Midbrain (tissue), 1 donor: ENCODE measurements around the gene FBXW12.
"Not testable (repeated sequence)": the region's sequence is repeated elsewhere in the genome, so short reads cannot be mapped to it uniquely, and the experiment has no call there.

Experiments
- DNase-seq: peaks from one replicate; lab custom pipeline; 2025; lab: John Stamatoyannopoulos, UW

The FBXW12 gene

DNA sequence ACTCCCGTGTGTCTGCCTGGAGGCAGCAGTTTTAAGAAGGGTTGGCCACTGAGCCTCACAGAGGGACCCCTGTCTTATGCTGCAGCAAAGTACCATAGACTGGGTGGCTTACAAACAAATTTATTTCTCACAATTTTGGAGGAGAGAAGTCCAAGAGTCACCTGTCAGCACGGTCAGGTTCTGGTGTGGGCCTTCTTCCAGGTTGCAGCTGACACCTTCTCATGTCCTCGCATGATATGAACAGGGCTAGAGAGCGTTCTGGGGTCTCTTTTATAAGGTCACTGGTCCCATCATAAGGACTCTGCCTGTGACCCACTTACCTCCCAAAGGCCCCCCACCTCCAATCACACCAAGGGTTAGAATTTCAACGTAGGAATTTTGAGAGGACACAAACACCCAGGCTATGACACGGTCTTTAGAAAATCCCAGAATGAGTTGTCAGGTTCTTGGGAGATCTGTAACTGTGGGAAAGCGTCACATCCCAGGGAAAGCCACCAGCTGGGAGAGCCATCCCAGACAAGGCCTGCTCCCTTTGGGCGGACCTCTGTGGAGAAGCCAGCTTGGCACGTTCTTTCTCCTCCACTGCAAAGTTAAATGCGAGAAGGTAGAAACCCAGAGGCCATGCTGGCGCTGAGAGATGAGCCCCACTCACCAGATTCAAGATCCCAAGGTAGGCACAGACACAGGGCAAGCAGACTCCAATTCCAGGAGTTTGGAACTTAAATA is at the start of gene FBXW12:
Gene FBXW12 (plus strand): TSS at position 569 of the 726 bp plus-strand sequence. CDS start 549 bp downstream, outside the sequence.
- DNase-seq = no peak

DNA sequence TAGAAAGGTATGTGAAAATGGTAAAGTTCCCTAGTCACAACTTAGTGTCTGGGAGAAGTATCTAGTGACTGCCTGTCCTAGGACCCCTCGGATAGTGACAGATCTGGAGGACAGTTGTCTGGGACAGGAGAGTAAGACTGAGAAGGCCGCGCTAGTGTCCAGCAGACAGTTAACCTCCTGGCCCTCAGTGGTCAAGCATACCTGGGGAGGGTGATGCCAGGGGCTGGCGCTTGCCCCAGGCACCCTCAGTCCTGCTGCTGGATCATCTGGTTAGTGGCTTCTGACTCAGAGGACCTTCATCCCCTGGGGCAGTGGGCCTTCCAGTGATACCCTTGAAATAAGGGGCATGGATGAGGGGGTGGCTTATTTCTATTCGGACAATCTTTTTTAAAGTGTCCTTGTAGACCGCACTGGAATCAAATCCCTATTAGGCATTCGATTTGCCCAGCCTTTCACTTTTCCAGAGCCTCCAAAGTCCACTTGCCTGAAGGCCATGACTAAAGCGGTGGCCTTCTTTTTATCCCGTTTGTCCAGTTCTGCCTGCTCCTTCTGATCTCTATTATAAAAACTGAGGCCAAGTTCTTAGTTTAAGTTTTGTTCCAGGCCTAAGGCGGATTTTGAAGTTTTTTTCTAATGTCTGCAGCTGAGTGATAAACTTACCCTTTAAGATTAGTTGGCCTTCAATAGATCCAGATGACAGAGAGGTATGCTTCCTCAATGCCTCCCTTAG is 40.1 kb upstream of the FBXW12 start:
- DNase-seq = not testable (repeated sequence)

DNA sequence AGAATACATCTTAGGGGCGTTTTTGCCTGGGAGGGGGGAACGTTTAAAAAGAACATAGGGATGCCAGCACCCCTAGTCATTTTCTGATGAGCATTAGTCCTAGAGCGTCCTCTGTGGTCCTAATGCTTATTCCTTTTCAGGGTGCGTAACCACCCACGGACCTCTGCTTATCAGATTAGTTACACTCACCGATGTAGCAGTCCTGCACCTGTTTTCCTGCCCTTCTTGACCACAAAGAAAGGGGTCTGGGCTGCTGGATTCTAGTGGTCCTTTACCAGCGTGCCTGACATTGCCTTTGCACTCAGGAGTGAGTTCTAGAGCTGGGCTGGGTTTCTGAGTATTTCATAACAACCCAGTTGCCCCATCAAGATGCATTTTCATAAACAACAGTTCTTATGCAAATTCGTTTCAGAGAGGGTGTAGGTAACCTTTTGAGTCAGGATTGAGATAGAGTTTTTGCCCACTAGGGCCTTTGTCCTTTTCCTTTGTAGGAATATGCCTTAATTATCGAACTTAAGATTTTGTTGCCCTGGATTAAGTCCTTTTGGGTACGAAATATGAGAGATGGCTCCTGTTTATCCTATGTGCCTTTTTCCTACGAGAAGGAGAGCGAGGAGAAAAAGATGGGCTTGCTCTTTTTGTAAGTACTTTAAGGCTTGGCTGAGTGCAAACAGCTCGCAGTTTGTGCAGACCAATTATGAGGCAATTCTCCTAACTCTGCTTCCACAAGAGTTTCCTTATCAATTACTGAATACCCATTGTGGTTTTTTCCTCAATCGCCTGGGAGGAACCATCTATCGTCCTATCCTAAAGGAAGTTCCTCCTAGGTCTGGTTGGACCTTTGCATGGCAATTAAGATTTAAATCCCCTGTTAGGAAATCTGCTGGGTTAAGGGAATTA is 38.4 kb upstream of the FBXW12 start, which contains the start of gene SPINK8:
Gene SPINK8 (minus strand): TSS at position 316 of the 900 bp plus-strand sequence. CDS start 5,320 bp downstream, outside the sequence.
- DNase-seq = not testable (repeated sequence)

- no peak for DNase-seq
Measured at GRCh38 chr3:48334605-48335004, 37.4 kb upstream of the FBXW12 start.

DNA sequence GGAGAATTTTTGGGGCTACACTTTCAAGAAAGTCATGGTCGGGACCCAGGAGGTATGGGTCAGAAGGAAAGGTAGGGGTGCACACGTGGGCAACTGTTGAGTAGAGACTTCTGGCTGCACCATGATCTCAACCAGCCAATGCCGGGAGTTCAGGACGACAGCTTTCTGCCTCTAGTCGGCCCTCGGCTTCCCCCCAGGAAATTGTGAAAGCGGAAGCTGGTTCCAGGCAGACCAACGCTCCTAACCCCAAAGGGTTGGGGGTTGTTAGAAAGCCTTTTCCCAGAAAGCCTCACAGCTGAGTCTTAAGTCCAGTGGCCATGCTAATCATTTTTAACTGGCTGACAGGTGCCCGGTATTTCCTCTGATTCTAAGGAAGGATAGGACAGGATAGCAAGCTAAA is 36.7 kb upstream of the FBXW12 start:
- not testable (repeated sequence) for DNase-seq

DNA sequence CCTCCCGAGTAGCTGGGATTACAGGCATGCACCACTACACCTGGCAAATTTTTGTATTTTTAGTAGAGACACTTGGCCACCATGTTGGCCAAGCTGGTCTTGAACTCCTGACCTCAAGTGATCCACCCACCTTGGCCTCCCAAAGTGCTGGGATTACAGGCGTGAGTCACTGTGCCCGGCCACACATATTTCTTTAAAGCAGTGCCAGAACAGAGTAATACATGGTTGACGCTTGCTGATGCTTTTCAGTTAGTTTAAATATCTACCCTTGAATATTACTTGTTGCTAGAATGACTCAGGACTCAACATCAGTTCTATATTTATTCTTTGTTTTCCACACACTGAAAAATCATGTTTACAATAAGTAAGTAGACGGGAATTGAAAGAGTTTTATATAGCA is 34.5 kb upstream of the FBXW12 start:
- DNase-seq = not testable (repeated sequence)

DNA sequence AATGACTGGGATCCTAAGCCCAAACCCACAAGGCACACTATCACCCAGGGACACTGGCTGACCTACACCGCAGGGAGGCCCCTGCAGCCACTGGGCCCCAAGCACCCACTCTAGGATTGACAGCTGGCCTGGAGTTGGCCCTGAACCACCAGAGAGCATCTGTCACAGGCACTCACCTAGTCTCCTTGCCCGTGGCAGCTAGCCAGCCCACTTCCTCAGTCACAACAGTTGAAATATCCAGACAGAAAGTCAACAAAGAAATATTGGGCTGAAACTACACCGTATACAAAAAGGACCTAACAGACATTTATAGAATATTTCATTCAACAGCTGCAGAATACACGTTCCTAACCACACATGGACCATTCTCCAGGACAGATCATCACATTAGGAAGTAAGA is 33.4 kb upstream of the FBXW12 start:
- no peak for DNase-seq

GRCh38 chr3:48343432-48343831 is 28.6 kb upstream of the FBXW12 start:
- no peak for DNase-seq

DNA sequence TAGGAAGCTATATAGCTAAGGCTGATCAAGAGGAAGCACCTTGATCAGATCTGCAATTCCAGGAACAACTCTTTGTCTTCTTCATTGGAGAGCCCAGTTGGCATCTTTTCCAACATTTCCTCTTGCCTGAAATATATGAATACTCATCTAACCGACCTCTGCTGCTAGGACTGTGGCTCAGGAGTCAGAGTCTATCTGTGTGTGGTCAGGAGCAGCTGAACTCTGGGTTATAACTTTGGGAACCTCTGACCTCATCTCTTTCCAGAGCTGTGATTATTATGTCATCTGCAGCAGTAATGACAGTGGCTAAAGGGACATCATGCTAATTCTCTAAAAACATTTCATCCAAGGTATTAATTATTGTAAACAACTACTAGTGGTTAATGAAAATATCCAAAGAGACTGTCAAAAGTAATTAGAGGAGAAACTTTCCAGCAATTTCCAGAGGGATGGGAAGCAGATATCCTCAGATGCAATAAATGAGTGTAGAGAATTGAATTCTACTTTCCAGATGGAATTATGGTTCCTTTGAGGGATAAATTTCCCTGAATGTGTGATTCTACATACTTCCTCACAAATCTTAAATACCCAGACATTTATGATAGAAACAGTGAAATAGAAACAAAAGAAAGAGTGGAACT is 27.0 kb upstream of the FBXW12 start:
- no peak for DNase-seq

DNA sequence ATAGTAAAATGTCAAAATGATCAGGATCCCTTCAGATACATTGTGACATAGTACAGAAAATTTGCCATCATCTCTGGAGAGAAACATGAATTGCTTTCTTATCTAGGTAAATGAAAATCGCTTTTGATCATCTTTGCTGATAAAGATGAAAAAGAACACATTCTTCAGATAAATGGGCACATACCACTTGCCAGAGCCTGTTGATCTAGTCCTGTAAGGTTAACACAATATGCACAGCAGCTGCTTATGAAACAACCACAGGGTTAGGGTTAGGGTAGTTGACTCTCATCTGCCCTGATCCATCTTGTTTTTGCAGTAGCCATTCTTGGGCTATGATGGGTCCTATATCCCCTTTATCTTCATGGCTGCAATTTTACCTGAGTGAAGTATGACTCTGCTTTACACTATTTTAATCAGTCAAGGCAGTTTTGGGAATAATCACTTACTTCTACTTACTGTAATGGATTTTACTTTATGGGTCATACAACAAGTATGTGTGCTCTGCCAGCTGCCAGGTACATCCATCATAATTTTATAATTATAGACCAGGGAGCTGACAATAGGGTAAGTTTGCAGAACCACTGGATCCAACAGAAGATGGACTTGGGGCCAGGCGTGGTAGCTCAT is 26.0 kb upstream of the FBXW12 start:
- DNase-seq = no peak

DNA sequence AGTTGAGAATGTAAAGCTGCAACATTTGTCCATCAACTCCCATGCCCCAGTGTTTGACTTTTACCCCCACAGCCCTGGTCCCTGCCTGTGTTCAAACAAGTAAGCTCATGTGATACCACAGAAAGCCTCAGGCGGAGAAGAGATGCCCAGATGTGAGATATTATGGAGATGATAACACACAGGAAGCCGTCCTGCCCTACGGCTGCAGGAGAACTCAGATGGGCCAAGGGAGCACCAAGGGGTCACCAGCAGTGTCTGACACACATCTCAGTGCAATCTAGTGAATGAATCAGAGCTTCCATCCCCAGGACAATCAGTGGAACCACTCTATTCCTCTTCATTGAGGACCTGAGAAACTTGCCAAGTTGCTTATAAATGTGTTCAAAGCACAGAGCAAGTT is 24.5 kb upstream of the FBXW12 start:
- no peak for DNase-seq

- DNase-seq = no peak
Measured at GRCh38 chr3:48352546-48352945, 19.5 kb upstream of the FBXW12 start.

DNA sequence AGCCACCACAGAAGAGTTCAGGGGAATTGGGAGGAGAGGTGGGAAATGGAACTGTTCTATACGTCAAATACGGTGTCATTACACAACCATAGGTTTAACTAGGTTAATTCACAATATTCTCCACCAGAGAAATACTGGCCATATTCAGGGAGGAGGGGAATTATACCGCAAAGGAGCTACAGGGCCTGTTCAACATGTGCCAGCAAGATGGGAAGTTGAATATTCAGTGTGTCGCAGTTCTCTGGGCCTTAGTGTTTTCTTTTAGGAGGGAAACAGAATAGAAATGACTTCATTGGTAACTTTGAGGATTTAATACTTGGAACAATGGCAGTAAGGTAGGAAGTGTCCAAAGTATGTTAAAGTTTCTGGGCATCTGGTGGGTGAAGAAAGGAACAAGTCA is 18.0 kb upstream of the FBXW12 start:
- no peak for DNase-seq

DNA sequence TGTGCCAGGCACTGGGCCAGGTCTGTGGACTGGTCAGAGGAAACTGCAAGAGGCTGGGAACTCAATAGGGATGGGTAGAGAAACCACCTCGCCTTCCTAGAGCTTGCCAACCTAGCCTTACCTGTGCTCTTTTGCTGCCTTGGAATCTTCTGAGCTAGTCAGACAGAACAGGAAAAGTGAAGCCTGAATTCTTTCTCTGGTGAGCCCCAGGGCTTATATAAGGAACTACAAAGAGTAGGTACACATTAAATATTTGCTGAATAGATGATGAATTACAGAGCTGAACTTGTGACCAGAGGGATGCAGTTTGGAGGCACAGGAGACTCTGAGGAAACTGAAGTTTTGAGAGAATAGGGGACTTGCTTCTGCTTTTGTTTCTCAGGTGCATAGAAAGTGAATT is 15.6 kb upstream of the FBXW12 start:
- DNase-seq = no peak

DNA sequence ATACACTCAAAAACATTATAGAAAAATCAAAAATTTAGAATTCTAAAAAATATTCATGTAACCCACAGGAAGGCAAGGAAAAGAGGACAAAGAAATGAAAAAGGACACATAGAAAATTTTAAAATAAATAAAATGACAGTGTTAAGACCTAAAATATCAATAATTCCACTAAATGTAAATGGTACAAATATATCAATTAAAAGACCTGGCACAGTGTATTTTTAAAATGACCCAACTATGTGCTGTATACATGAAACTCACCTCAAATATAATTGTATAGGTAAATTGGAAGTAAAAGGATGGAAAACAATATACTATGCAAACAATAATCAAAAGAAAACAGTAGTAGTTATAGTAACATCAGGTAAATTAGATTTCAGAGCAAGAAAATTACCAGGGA is 10.1 kb upstream of the FBXW12 start:
- no peak for DNase-seq

GRCh38 chr3:48364840-48365239 is 7.2 kb upstream of the FBXW12 start:
- no peak for DNase-seq

DNA sequence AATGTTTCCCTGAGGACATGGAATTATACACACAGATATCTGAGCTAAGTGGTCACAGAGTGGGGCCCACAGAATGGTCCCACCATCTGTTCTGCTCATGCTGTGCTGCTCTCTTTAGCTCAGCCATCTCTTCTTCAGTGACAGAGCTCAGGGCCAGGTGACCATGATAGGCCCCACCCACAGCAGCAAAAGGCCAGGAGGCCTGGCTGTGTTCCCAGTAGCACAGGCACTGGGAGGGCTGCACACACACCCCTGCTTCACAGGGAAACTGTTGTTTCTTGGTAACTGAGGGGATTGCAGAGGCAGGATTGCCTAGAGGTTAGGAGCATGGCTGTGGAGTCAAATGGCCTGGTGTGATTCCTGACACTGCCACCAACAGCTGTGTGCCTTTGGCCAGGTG is 4.8 kb upstream of the FBXW12 start:
- DNase-seq = no peak

- no peak for DNase-seq
Measured at GRCh38 chr3:48369693-48370332, 2.2 kb upstream of the FBXW12 start.

GRCh38 chr3:48370333-48370713 is 1.7 kb upstream of the FBXW12 start:
- no peak for DNase-seq

GRCh38 chr3:48372377-48372770 is 355 bp downstream of the FBXW12 start:
- no peak for DNase-seq

- no peak for DNase-seq
Measured at GRCh38 chr3:48372862-48373435, 930 bp downstream of the FBXW12 start.
